NOMO-1 treated with dmso at 0.1 percent for 144 hours (cell line): ENCODE results near the gene AIDA.

Experiments
- DNase-seq: peaks from one replicate; lab custom pipeline; 2025; ENCODE audit not compliant: unreplicated experiment; lab: John Stamatoyannopoulos, UW

The AIDA gene

GRCh38 chr1:222653178-222653827 lies 59.0 kb downstream of the AIDA start:
- DNase-seq: no peak

GRCh38 chr1:222652676-222653075 lies 59.6 kb downstream of the AIDA start:
- no peak for DNase-seq

- peak; percentile 32 for DNase-seq
Observed at GRCh38 chr1:222644636-222644980, 67.7 kb downstream of the AIDA start.

GRCh38 chr1:222643938-222644635 lies 68.2 kb downstream of the AIDA start:
- DNase-seq: peak; percentile 99

GRCh38 chr1:222643606-222643937 lies 68.7 kb downstream of the AIDA start:
- no peak for DNase-seq

GRCh38 chr1:222642468-222642867 lies 69.8 kb downstream of the AIDA start:
- DNase-seq: no peak

GRCh38 chr1:222641269-222641948 lies 70.9 kb downstream of the AIDA start:
- DNase-seq: no peak

- peak; percentile 52 for DNase-seq
Observed at GRCh38 chr1:222634180-222635013, 77.9 kb downstream of the AIDA start.

GRCh38 chr1:222632749-222633148 lies 79.5 kb downstream of the AIDA start:
- DNase-seq: no peak

- no peak for DNase-seq
Observed at GRCh38 chr1:222631611-222632208, 80.6 kb downstream of the AIDA start.

- no peak for DNase-seq
Observed at GRCh38 chr1:222629921-222630535, 82.3 kb downstream of the AIDA start.

GRCh38 chr1:222627232-222627631 lies 85.1 kb downstream of the AIDA start:
- no peak for DNase-seq

GRCh38 chr1:222624214-222624613 lies 88.1 kb downstream of the AIDA start:
- no peak for DNase-seq

- no peak for DNase-seq
Observed at GRCh38 chr1:222623458-222623857, 88.8 kb downstream of the AIDA start.

GRCh38 chr1:222622765-222623164 lies 89.5 kb downstream of the AIDA start:
- no peak for DNase-seq

GRCh38 chr1:222620566-222620965 lies 91.7 kb downstream of the AIDA start:
- no peak for DNase-seq

- no peak for DNase-seq
Observed at GRCh38 chr1:222618880-222619596, 93.3 kb downstream of the AIDA start.
